Neutrophil (primary cell): ENCODE measurements around the gene TSPY1.
"Not testable (repeated sequence)": the region's sequence is repeated elsewhere in the genome, so short reads cannot be mapped to it uniquely, and the experiment has no call there.

Source experiments
- H3K27ac ChIP-seq: fragments of 200-600 bp; sonication (generic); 2 replicates; pipeline ENCODE4 v1.5.1; 2016; ENCODE audit warnings: mild to moderate bottlenecking, moderate library complexity
- H3K27me3 ChIP-seq: fragments of 200-600 bp; sonication (generic); 2 replicates; pipeline ENCODE4 v1.6.0; 2016; ENCODE audit warnings: mild to moderate bottlenecking
- H3K36me3 ChIP-seq: fragments of 200-600 bp; sonication (generic); 2 replicates; pipeline ENCODE4 v1.5.1; 2017
- H3K4me1 ChIP-seq, 2 experiments: fragments of 200-600 bp in 1 of 2; sonication (generic) in 1 of 2; 1 replicate in 1 of 2; 2 replicates in 1 of 2; pipeline versions ENCODE4 v1.5.1 to v1.6.1; 2013 to 2016; ENCODE audit warnings: low read depth in 1 of 2, low read length in 1 of 2, mild to moderate bottlenecking in 1 of 2, moderate library complexity in 1 of 2; ENCODE audit not compliant: control insufficient read depth in 1 of 2, insufficient read depth in 1 of 2
- H3K4me3 ChIP-seq, 2 experiments: fragments of 200-600 bp in 1 of 2; sonication (generic) in 1 of 2; 1 replicate in 1 of 2; 2 replicates in 1 of 2; pipeline ENCODE4 v1.5.1; 2013 to 2016; ENCODE audit warnings: low read depth in 1 of 2, low read length in 1 of 2, mild to moderate bottlenecking in 1 of 2, moderate library complexity in 1 of 2
- H3K9me3 ChIP-seq: fragments of 200-600 bp; sonication (generic); 2 replicates; pipeline ENCODE4 v1.5.1; 2016

Gene TSPY1

DNA sequence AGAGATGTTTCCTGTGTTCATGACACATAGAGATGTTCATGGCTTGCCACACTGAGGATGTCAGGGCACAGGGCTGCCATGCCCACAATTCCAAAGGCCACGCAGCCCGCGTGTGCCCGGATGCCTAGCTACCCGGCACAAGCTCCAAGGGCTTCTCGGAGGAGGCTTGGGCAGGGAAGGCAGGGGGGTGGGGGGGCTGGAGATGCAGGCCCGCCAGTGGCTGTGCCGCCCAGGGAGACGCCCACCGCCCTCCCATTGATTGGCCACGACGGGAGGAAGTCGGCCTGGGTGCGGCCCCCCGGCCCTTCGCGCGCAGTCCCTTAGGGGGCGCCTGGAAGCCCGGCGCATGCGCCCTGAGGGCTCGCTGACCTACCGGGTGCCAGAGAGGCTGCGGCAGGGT is at the start of gene TSPY1:
Gene TSPY1, plus strand, starts transcription at position 301 of the 400 bp plus-strand sequence. Its CDS starts 46 bp downstream, at position 347.
- not testable (repeated sequence) for H3K9me3 ChIP-seq, H3K36me3 ChIP-seq, H3K27ac ChIP-seq, H3K27me3 ChIP-seq, H3K4me1 ChIP-seq, H3K4me3 ChIP-seq

DNA sequence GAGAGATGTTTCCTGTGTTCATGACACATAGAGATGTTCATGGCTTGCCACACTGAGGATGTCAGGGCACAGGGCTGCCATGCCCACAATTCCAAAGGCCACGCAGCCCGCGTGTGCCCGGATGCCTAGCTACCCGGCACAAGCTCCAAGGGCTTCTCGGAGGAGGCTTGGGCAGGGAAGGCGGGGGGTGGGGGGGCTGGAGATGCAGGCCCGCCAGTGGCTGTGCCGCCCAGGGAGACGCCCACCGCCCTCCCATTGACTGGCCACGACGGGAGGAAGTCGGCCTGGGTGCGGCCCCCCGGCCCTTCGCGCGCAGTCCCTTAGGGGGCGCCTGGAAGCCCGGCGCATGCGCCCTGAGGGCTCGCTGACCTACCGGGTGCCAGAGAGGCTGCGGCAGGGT is 20.2 kb downstream of the TSPY1 start, which contains the start of gene TSPY9:
Gene TSPY9, plus strand, starts transcription at position 301 of the 400 bp plus-strand sequence. Its CDS starts 46 bp downstream, at position 347.
- H3K27ac ChIP-seq, H3K9me3 ChIP-seq, H3K4me3 ChIP-seq, H3K4me1 ChIP-seq, H3K27me3 ChIP-seq, H3K36me3 ChIP-seq: not testable (repeated sequence)

- H3K27me3 ChIP-seq, H3K4me1 ChIP-seq, H3K9me3 ChIP-seq, H3K36me3 ChIP-seq, H3K4me3 ChIP-seq, H3K27ac ChIP-seq: not testable (repeated sequence)
Observed at GRCh38 chrY:9504396-9504795, 37.6 kb downstream of the TSPY1 start.

GRCh38 chrY:9516287-9516686 is 49.5 kb downstream of the TSPY1 start:
- not testable (repeated sequence) for H3K4me1 ChIP-seq, H3K27ac ChIP-seq, H3K9me3 ChIP-seq, H3K36me3 ChIP-seq, H3K27me3 ChIP-seq, H3K4me3 ChIP-seq
